AG10803 (cell line): ENCODE data around the gene CDK18.

Experiments used
- DNase-seq: peaks from one replicate; pipeline ENCODE4 v3.0.0; 2010; ENCODE audit warnings: low read depth
- H3K4me3 ChIP-seq: 2 replicates; pipeline ENCODE4 v1.5.1; 2011; ENCODE audit warnings: mild to moderate bottlenecking, low read length, control low read depth
- TF ChIP-seq, protein P1 (sequence below): conservative IDR thresholded peaks from 2 replicates; pipeline ENCODE4 v1.5.1; 2011; ENCODE audit warnings: mild to moderate bottlenecking, low read length, control low read depth, inconsistent platforms

Gene CDK18

DNA sequence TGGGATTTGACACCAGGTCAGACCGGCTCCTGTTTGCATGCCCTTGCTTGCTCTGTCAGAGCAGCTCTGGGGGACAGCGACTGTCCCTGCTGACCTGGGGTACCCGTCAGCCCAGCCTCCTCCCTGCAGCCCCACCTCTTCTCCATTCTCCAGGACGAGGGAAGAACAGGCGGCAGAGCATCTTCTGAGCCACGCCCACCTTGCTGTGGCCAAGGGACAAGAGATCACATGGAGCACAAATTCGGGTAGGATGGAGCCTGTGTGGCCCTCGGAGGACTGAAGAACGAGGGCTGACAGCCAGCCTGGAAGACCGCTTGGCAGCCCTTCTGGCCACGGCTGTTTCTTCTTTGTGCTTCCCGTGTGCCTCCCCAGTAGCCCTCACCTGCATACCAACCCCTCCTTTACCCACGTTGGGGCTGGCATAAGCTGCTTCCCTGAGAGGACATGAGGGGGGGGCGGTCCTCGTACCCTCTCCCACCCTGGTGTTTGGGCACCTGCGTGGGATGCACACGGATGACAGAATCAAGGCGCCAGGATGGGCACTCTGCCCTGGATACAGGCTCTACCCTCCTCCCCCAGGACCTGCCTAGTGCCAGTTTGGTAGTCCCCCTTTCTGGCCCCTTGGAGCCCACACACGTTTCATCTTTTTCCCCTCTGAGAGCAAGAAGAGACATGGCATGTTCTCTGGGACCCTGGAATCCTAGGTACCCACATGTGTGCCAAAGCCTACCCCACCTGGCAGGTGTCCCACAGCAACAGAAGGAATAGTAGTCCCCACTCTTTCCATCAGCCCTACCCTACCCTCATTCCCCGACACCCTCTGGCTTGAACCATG lies 26.9 kb downstream of the CDK18 start:
- no peak for DNase-seq
- TF ChIP-seq, protein P1, sequence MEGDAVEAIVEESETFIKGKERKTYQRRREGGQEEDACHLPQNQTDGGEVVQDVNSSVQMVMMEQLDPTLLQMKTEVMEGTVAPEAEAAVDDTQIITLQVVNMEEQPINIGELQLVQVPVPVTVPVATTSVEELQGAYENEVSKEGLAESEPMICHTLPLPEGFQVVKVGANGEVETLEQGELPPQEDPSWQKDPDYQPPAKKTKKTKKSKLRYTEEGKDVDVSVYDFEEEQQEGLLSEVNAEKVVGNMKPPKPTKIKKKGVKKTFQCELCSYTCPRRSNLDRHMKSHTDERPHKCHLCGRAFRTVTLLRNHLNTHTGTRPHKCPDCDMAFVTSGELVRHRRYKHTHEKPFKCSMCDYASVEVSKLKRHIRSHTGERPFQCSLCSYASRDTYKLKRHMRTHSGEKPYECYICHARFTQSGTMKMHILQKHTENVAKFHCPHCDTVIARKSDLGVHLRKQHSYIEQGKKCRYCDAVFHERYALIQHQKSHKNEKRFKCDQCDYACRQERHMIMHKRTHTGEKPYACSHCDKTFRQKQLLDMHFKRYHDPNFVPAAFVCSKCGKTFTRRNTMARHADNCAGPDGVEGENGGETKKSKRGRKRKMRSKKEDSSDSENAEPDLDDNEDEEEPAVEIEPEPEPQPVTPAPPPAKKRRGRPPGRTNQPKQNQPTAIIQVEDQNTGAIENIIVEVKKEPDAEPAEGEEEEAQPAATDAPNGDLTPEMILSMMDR, result no peak
- H3K4me3 ChIP-seq, result no peak overlapping the region

DNA sequence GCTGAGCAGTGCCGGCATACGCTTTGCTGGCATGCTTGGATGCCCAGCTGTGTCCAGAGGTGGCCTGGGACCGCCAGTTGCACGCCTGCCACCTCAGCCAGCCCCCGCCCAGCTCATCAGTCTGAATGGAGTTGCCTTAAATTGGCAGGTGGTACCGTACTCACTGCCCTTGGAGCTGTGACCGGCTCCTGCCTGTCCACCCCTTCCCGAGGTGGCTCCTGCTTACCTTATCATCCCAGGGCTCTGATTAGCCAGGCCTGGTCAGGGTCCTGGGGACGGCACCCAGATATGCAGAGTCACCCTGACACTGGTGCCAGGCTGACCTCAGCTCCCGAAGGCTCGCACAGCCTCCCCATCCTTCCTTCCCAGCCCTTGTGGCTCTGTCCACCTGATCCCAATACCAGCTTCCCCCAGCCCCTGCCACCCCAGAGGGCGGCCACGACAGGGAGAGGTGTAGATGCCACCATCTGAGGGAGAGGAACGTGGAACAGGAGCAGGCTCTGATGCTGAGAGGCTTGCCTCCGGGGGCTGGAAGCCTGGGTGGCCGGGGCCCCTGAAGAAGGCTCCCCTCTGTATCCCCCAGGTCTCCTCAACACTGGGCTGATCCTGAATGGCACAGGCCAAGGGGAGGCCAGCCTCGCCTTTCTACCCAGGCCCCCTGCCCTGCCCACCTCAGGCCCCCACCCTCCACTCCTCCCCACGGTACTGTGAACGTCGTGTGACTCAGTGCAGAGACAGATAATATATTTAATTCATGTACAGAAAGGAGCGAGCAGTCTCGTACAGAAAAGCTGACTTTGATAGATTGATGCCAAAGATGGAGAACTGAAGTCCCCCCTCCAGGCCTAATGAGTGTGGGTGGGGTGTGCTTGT lies 27.8 kb downstream of the CDK18 start:
- TF ChIP-seq, protein P1, result no peak
- no peak overlapping the region for H3K4me3 ChIP-seq
- DNase-seq, result no peak

DNA sequence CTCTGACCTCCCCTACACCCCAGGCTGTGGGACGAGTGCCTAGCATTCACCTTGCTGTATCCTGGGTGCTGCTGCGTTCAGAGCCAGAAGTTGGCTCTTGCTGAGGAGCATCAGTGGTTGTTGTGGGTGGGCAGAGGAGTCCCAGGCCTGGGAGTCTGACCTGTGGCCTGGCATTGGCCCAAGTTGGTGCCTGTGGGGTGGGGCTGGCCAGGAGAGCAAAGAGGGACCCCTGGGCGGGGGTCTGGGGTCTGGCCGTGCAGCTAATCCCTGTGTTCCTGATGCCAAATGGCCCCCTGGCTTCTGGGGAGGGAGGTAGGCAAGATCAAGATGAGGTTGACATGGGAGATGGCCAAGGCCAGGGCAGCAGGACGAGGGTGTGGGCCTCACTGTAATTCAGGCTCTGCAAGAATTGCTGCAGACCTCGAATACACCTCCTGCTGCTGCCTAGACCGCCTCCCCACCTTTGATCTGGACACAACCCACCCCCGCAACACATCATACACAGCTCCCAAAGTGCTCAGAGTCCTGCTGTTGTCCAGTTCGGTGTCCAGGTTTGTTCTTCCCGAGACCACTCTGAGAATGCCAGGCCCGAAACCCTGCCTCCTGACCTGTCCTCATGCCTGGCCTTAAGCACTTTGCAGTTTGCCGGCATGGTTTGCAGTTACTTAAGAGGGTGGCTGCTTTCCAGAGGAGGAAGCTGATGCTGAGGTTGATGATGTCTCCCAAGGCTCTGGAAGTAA lies 28.7 kb downstream of the CDK18 start:
- no peak overlapping the region for H3K4me3 ChIP-seq
- TF ChIP-seq, protein P1, result no peak
- DNase-seq, result no peak

DNA sequence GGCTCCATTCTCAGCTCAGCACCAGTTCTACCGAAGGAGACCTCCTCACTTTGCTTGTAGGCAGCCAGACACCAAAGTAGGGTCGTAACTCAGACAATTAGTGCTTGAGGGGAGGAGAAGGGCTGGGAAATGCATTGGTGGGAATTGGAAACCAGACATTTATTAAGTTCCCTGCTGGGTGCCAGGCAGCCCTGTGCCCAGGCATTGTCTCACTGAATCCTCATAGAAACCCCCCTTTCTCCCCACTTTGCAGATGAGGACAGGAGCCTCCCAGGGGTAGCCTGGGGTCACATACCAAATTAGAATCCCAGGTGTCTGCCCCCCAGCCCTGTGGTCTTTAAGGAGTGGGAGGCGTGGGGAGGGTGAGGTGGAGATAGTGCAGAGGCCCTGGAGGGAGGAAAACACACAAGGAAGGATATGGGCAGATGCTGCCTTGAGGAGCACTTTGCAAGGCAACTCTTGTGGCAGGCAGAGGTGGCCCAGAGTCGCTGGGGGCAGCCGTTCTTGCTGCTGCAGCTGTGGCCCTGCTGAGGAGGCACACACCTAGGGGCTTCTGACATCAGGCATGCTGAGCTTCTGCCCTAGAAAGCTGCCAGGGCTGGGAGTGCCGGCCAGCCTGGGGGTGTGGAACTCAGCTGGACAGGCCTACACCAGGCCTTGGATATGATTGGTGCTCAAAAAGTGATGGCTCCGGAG lies 29.4 kb downstream of the CDK18 start:
- no peak overlapping the region for H3K4me3 ChIP-seq
- DNase-seq, result no peak
- TF ChIP-seq, protein P1, result no peak

DNA sequence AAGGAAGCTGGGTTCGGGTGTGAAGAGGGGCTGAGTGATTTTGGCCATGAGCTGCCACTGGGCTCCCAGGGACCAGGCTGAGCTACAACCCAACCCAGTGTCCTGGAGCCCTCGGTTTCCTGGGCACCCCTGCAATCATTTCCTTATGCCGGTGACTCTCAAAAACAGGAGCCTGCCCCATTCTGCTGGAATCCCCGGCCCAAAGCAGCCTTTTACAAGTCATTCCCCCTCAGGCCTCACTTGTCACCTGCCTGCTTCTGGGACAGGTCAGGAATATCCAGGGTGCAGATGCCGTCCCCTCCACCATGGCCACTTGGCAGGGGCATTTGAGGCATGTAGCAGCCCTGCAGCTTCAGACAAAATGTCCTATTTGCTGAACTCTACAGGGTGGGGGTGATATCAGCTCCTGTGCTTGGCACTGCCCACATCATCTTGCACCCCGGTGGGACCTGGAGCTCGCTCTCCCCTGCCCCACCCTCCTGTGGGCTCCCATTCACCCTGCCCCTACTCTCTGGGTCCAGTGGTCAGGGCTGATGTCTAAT lies 30.0 kb downstream of the CDK18 start:
- DNase-seq, result no peak
- TF ChIP-seq, protein P1, result no peak

DNA sequence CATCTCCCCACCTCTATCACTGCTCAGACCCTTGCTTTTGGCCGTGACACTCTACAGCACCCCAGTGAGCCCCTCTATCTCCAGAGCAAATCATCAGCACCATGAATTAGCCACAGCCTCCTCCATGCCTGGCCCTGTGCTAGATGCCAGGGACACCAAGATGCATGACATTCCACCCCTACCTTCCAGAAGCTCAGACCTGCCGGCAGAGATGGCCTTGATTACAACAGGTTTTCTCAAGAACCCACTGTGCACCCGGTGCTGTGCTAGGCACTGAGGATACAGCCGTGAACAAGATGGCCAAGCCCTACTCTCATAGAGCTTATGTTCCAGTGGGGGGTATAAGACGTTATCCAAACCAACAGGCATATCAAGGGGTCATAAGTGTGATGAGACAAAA lies 30.6 kb downstream of the CDK18 start:
- no peak for DNase-seq
- no peak overlapping the region for H3K4me3 ChIP-seq
- TF ChIP-seq, protein P1, result no peak

More for the DNA sequence above, 30.0 kb downstream of the CDK18 start:
- H3K4me3 ChIP-seq, result no peak overlapping the region
